DMS 273 (cell line): ENCODE results near the gene RYR3.
"Not testable (repeated sequence)": the region's sequence is repeated elsewhere in the genome, so short reads cannot be mapped to it uniquely, and the experiment has no call there.

Experiments used
- DNase-seq: peaks from one replicate; lab custom pipeline; 2025; ENCODE audit not compliant: unreplicated experiment; lab: John Stamatoyannopoulos, UW

The RYR3 gene

DNA sequence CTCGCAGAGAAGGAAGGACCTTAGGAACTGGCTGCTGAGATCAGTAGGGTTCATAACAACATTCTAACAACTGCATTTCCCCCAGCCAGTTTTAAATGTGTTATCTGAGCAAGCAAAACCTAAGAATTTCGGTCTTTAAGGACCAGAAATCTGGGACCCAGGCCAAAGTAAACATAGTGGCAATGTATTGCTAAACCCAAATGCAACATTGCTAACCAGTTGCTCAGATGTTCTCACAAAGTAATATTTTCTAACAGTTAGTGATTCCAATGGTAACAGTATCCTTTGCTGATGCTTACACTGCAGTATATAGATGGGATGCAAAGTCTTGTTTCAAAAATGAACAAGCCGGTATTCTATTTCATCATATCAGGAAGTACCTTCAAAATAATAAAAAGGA, 254.3 kb downstream of the RYR3 start:
- no peak for DNase-seq

DNA sequence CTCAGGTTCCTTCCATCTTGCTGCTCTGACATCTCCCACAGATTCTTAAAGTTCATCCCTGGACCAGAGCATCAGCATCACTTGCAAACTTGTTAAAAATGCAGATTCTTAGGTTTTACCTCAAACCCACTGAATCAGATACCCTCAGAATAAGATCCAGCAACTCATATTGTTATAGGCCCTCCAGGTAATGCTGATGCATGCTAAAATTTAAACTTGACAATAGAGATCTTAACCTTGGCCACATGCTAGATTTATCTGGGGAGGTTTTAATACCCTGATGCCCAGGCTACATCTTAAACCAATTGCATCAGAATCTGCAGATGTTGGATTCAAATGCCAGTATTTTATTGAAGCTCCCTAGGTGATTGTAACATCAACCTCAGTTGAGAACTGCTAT, 256.9 kb downstream of the RYR3 start:
- no peak for DNase-seq

DNA sequence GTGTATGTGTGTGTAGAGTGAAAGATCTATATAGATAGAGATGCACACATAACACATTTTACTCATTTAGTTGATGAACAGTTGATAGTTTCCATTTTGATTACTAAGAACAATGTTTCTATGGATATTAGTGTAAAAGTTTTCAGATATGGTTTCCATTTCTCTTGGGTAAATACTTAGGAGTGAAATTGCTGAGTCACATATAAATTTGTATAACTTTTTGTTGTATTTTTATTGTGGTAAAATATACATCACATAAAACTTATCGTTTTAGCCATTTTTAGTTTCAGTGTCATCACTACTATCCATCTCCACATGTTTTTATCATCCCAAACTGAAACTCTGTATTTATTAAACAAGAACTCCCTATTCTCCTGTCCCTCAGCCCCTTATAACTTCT, 258.3 kb downstream of the RYR3 start:
- DNase-seq, result no peak

DNA sequence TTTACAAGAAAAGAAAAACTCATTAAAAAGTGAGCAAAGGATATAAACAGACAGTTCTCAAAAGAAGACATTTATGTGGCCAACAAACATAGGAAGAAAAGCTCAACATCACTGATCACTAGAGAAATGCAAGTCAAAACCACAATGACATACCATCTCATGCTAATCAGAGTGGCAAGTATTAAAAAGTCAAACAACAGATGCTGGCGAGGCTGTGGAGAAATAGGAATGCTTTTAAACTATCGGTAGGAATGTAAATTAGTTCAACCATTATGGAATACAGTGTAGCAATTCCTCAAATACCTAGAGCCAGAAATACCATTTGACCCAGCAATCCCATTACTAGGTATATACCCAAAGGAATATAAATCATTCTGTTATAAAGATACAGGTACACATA, 267.1 kb downstream of the RYR3 start:
- not testable (repeated sequence) for DNase-seq

DNA sequence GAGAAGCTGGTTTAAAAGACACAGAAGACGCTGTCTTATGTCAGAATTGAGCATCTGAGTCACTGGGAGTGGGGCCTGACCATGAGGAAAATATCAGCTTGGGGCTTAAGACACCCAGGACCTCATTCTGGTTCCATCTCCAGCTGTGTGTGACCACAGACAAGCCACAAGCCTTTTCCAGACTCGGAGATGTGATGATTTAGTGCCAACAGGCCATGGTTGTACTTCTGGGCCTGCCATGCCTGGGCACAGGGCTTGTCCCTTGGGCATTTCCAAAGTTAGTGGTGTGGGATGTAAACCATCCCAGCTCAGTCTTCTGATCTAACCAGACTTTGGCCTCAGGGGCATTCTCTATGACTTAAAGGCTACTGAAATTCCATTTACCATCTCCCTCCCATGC, 269.8 kb downstream of the RYR3 start:
- no peak for DNase-seq

DNA sequence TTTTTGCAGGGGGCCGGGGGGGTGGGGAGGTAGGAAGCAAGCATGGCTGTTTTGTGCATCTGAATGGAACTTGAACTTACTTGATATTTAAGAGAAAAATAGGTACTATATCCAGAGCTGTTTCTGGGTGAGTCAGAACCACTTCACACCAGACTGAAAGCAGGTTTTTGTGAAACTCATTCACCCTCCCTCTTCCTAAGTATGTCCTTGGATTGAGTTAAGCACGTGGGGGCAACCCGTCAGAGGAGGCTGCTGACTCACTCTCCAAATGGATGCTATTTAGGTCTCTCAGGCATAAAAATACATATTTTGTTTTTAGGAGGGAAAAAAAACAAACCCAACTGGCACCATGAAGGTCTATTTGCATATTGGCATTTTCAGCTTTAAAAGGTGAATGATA, 270.3 kb downstream of the RYR3 start:
- no peak for DNase-seq

DNA sequence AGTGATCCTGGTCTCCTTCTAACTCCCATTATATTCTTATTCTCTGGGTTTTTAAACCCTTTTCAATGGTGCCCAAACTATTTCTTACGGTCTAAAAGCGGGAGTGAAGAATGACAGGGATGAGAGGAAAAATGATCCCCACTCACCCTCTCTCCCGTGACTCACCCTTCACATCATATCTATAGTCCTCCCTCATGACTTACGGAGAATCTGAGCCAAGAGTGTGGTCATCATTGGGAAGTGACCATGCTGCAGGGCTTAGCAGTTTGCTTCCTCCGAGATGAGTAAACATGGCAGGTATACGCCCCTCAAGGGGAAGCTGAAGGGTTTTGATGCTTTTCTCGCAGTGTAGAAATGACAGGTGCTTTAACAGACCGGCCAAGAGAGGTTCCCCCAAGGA, 274.0 kb downstream of the RYR3 start:
- no peak for DNase-seq

DNA sequence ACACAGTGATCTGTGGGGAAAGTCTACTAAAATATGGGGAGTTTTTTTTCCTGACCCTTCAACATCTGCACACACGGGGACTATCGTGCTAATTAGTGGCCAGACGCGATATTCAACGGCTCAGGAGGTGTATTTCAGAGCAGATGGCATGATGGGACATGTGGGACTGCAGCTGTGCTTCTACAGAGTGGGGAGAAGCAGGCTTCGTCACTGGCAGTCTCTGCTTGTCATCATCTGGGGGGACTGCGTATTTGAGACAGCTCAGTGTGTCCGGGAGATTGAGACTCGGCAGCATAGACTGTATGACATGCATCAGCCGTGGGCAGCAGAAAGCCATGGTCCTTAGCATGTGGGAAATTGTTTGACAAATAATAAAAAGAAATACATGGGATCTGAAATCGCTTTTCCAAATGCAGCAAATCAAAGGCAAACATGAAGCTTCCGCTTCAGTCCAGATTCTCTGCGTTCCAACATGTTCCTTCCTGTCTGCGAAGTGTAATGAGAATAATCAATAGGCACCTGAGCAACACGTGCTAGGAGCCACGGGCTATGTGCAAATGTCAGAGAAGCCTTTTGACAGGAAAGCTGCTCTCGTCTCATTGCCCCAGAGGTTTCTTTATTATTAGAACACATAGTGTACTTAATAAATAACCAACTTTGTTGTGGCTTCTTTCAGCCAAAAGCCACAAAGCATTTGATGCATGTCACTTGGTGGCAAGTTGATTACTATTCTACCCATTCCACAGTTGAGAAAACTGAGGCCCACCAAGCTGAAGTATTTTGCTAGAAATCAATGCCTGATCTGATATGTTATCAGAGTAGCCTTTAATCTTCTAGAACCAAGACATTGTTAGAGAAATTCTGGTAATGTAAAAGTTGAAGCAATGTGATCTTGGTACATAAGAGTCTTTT, 276.3 kb downstream of the RYR3 start:
- DNase-seq, result peak; percentile 4

DNA sequence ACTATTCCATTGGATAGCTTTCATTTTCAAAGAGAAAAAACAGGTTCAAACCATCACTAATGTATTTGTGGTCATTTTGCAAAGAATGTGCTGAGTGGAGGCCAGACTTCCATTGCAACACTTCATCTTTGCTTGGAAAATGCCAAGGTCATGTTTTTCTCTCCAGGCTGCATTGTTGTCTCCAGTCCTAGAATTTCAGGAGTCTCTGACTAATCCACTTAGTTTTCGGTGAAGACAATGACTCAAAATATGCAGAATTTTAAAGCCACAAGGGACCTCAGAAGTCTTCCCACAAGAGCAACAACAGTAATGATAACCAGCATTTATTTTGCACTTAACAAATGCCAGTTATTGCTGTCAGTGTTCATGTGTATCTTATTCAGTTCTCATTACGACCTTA, 277.0 kb downstream of the RYR3 start:
- no peak for DNase-seq

DNA sequence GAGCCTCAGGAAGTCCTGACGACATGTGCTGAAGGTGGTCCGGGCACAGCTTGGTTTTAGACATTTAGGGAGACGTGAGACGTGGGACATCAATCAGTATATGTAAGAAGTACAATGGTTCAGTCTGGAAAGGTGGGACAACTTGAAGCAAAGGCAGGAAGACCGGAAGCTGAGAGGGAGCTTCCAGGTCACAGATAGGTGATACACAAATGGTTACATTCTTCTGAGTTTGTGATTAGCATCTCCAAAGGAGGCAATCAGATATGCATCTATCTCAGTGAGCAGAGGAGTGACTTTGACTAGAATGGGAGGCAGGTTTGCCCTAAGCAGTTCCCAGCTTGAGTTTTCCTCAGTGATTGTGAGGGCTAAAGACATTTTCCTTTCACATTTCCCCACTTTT, 282.1 kb downstream of the RYR3 start:
- DNase-seq, result no peak

DNA sequence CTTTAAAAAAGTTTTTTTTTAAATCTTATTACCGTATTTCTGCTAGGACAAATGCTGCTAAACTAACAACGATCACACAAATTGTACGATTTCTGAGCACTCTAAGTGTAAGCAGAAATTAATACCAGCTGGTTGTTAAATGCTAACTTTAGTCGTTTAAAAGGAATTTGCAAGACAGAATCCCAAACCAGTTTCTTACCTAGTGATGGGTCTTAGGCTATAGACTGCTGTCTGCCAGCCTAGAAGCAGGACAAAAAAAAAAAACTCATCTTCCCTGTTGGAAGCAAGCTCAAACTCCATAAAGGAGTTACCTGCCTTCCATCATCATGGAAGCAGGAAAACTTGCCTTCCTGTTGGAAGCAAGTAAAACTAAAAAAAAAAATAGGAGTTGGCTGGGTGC, 287.6 kb downstream of the RYR3 start:
- DNase-seq, result not testable (repeated sequence)

DNA sequence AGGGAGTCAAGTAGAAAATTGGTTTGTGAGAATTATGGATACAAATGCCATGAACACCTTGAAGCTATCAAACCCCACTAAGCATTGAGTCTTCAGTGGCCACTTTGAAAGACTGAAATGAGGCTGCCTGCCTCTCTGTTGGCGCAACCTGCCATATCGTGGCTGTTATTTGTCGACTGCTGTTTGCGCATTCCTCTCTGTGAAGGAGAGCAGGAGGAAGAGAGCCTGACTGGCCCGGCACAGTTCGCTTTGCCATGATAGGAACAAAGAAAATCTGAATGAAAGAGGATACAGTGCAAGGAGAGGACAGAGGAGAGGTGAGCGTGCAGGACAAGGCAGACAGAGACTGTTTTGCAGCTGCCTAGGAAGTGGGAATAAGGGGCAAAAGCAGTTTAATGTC, 289.4 kb downstream of the RYR3 start:
- DNase-seq, result no peak

DNA sequence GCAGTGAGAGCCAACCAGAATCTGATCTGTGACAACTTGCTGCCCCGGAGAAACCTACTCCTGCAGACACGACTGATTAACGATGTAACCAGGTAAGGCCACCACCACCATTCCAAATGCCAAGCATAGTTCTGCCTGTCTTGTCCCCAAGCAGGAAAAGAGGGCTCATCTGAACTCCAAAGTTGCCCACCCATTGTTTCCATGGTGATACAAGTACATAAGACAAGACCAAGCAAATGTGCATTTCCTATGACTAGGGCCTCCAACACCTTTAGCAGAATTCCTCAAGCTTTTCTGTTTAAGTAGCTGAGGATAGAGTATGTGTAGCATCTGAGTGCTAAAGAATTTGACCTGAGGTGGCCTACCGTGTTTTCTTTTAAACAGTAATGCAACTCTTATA, 290.7 kb downstream of the RYR3 start:
- no peak for DNase-seq

DNA sequence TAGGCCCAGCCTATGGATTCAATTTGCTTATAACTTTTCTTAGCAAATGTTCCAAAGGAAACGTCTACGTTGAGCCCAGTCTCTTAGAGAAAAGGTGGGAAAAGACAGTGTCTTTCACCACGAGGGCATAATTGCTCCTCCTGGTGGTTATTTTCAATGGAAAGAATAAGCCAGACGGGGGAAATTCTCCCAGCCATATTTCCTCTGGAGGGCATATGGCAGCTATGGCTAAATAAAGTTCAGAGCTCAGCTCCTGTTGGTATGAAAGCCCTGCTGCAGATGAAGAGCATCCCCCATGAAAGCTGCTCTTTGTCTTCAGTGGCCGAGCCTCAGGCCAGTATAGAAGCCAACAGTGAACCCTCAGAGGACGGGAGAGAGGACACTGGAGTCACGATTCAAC, 297.9 kb downstream of the RYR3 start:
- DNase-seq, result peak; percentile 58

DNA sequence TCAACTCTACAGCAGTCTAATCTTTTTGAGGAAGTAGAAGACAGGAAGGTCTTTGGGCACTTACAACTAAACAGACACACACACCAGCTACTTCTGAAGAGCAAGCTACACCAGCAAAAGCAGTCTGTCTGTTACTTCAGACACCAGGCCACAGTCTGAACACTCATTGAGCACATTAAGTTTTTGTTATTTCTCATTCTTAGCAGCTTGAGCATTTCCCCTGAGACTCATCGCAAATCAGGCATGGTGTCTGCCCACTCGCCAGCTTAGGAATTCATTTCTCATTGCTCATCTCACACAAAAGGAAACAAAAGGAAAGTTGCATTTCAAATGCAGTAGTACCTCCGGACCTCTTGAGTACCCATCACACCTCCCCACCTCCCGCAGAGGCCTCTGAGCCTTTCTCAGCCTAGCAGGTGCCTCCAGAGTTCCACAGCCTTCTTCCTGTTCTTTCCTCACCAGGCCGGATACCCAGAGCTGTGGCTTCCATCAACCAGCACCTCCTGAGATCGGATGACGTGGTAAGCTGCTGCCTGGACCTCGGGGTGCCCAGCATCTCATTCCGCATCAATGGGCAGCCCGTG, 302.0 kb downstream of the RYR3 start:
- DNase-seq, result no peak

DNA sequence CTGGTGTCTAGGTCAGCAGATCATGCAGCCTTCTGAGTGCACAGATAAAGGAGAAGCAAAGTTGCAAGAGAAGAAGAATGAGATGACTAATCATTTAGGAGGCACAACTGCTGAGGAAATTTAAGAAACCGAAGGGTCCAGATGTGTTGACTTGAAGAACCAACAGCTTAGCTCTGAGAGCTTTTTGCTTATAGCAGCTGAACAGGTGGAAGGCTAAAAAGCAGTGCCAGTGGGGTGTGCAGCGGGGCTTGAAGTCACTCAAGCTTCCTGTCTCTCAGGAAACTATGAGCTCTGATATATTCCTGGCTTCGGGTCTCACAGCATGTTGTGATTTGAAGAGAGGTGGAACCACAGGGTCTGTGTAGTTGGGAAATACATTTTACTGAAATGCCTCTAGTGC, 305.7 kb downstream of the RYR3 start:
- no peak for DNase-seq

DNA sequence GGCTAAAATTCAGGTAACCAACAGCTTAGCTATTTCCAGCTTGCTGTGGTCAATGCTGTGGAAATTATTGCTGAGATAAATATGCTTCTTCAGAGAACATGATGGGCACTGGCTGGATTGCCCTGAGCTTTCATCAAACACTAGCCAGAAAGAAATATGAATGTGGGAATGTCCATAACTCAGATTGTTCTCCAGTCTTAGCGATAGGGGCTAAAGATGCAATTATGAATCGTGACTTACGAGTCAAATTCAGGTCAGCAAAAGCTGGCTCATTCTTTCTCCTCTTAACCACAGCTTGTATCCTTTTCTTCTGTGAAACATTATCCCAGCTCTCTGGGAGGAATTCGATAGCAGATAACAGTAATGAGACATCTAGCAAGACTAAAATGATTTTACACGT, 307.6 kb downstream of the RYR3 start:
- DNase-seq, result no peak

DNA sequence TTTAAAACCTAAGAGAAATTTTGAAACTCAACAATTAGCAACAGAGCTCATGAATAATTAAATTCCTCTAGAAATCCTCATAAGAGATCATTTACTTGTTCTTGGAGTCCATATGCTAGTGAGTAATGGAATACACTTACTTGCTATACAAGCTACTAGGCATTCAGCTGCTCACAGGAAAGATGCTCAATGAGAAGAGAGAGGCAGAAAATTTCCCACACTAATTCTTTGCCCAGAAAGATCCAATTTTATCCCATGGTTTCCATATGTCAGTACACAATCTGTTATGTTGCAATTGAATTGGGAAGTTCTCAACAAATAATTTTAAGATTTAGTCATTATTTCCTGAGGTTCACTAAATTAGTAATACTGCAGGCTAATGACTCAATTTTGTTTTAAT, 310.4 kb downstream of the RYR3 start:
- DNase-seq, result no peak

DNA sequence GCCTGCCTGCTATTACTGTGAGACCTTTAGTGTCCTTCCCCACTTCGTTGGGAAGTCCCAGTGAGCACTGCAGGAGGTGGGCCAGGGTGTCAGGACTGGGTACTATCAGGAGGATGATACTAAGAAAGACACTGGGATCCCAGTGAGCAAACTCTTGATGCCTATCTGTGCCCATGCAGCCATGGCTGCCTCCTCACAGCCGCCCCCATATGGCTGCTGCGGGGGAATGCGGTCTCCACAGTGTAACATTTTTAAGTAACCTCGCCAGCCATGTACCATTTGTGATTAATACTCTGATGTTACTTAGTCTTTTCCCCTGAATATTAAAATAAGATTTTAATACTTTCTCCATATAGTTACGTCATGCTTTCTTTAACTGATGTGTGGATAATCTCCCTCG, 312.2 kb downstream of the RYR3 start:
- peak; percentile 6 for DNase-seq

DNA sequence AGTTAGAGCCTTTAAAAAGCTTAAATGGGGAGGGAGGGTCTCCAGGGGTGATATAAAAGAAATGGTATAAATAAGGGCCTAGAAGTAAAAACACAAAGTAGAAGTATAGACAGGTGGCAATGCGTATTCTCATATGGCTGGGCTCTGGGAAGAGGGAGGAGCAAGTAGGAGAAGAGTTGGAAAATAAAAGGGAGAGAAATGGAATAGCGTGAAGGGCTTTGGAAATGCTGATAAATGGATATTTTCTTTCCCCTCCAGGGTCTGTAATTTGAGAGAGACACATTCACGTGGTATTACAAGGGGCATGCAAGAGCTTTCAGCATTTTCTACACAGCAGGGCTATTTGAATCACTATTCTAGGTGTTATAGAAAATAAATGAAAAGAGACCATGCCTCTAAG, 313.7 kb downstream of the RYR3 start:
- DNase-seq, result no peak

DNA sequence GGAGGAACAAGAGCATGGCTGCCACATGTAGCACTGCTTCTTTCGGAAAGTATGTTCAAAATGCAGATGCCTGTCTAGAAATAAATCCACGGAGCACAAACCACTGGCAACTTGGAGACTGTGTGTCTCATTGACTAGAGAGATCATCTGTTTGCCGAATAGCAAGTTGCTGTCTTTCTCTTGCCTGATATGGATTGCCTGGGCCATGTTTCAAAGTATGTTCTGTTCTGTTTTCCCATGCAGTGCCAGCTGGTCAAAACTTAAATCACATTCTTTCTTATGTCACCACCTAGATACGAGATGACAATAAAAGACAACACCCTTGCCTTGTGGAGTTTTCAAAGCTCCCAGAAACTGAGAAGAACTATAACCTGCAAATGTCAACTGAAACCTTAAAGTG, 318.9 kb downstream of the RYR3 start:
- DNase-seq, result no peak

DNA sequence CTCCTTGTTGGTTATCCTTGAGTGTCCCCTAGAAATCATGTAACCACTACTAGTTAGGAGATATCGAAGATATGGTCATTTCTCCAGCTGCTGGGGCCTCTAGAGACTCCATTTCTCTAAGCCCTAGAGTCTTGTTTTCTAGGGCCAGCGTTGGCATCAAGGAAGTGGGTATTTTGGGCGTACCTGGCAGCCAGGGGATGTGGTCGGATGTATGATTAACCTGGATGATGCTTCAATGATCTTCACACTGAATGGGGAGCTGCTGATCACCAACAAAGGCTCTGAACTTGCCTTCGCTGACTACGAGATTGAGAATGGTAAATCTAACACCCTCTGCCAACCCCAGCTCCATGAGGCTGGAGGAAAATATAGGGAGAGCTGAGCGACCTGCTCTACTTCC, 325.5 kb downstream of the RYR3 start:
- no peak for DNase-seq

DNA sequence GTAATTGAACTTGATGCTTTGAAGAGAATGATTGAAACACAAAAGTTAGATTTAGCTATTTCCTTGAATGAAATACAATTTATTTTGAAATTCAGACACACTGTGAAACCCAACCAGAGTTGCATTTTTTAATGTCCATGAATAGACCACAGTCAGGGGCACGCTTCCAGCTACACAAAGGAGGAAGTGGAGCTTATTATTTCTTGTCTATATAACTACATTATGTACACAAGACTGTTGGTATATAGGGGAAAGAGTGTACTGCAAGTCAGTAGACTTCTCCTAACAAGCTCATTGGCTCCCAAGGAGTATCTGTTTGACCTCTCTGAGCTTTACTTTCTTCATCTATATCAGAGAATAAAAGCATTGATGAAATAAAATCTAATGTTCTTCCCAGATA, 326.2 kb downstream of the RYR3 start:
- DNase-seq, result no peak
